Measurements from ENCODE around the gene MIS12. TPM values are rescaled to one million over a fixed set of nuclear protein-coding genes. Genes with fewer than 3 reads are reported as not detected.

The MIS12 gene
- total and polyA plus RNA-seq, 2 of the 4 experiments (the other 2 are of a cell fraction): 7.5 to 11.7 TPM

Other genes starting within 250 kb of the MIS12 start
- gene RABEP1, start 204.3 kb upstream of the MIS12 start, total RNA-seq (2012; rRNA removed): 38.2 and 40.0 TPM in 2 replicates
- 11.9 and 15.3 TPM in 2 replicates for gene RABEP1, start 204.3 kb upstream of the MIS12 start, polyA plus RNA-seq (2012; rRNA removed)
- gene NUP88, start 66.9 kb upstream of the MIS12 start, total RNA-seq (2012; rRNA removed): 80.5 and 83.7 TPM in 2 replicates
- gene NUP88, start 66.9 kb upstream of the MIS12 start, polyA plus RNA-seq (2012; rRNA removed): 57.0 and 63.2 TPM in 2 replicates
- 28.7 and 40.0 TPM in 2 replicates for gene RPAIN, start 66.4 kb upstream of the MIS12 start, total RNA-seq (2012; rRNA removed)
- gene RPAIN, start 66.4 kb upstream of the MIS12 start, polyA plus RNA-seq (2012; rRNA removed): 29.0 and 34.9 TPM in 2 replicates
- 173 and 267 TPM in 2 replicates for gene C1QBP, start 47.4 kb upstream of the MIS12 start, total RNA-seq (2012; rRNA removed)
- 156 and 172 TPM in 2 replicates for gene C1QBP, start 47.4 kb upstream of the MIS12 start, polyA plus RNA-seq (2012; rRNA removed)
- 13.1 and 14.0 TPM in 2 replicates for gene DHX33, start 17.6 kb upstream of the MIS12 start, total RNA-seq (2012; rRNA removed)
- 16.1 and 17.2 TPM in 2 replicates for gene DHX33, start 17.6 kb upstream of the MIS12 start, polyA plus RNA-seq (2012; rRNA removed)
- 27.4 and 52.8 TPM in 2 replicates for gene DERL2, start 388 bp upstream of the MIS12 start, total RNA-seq (2012; rRNA removed)
- 44.1 and 44.2 TPM in 2 replicates for gene DERL2, start 388 bp upstream of the MIS12 start, polyA plus RNA-seq (2012; rRNA removed)
- 134 and 172 TPM in 2 replicates for gene NLRP1, start 97.9 kb downstream of the MIS12 start, total RNA-seq (2012; rRNA removed)
- gene NLRP1, start 97.9 kb downstream of the MIS12 start, polyA plus RNA-seq (2012; rRNA removed): 340 and 376 TPM in 2 replicates

Measured in IMR-90 (cell line).